ENCODE measurements around the gene NKX6-2.

GRCh38 chr10:132774181-132774901 lies 11.6 kb downstream of the NKX6-2 start:
- TF ChIP-seq EZH2 (IDR thresholded peaks at IDR 0.05; ENCODE audit: low read depth, low read length, severe bottlenecking) (no peak), MAX (IDR thresholded peaks at IDR 0.05) (no peak), CHD1 (IDR thresholded peaks at IDR 0.05; ENCODE audit: low read depth, low read length) (no peak), CTCF (IDR thresholded peaks at IDR 0.05; ENCODE audit: control extremely low read depth in 1 of 3, insufficient read depth in 1 of 3, low read depth in 1 of 3, low read length in 3 of 3) (no peak), CBX8 (IDR thresholded peaks at IDR 0.05; ENCODE audit: borderline replicate concordance, low read depth, low read length) (no peak), BRCA1 (IDR thresholded peaks at IDR 0.05; ENCODE audit: low read depth, low read length) (no peak), POLR2A (IDR thresholded peaks at IDR 0.05; ENCODE audit: control extremely low read depth in 1 of 2, low read depth in 2 of 2, low read length in 2 of 2) (no peak), TEAD4 (IDR thresholded peaks at IDR 0.05; ENCODE audit: low read depth, low read length) (no peak), SRF (IDR thresholded peaks at IDR 0.05; ENCODE audit: low read depth, low read length) (no peak), EP300 (IDR thresholded peaks at IDR 0.05; ENCODE audit: borderline replicate concordance in 1 of 2, low read depth in 2 of 2, low read length in 2 of 2) (no peak)

Measured in H1 (cell line).